ENCODE data around the gene DPP7. TPM values are rescaled to one million over a fixed set of nuclear protein-coding genes. Genes with fewer than 3 reads are reported as not detected.
"Not testable (repeated sequence)": the region's sequence is repeated elsewhere in the genome, so short reads cannot be mapped to it uniquely, and the experiment has no call there.

Gene DPP7
- total RNA-seq, 2 donors from 2014 or later = 20.1 to 30.6 TPM

- Histone ChIP-seq H3K4me3 (ENCODE audit: low read length) (no peak overlapping the region), H3K27me3 (ENCODE audit: control insufficient read depth, insufficient read depth, low read length, poor library complexity, severe bottlenecking) (no peaks in the 10 kb centered on the region), H3K27ac (ENCODE audit: low read depth, low read length) (no peak overlapping the region), H3K4me1 (ENCODE audit: control insufficient read depth, insufficient read depth, low read length) (peaks cover 3% of the 10 kb centered on the region), H3K36me3 (ENCODE audit: control insufficient read depth, insufficient read depth, low read length) (no peaks in the 10 kb centered on the region), H3K9me3 (ENCODE audit: control insufficient read depth, low read length) (no peaks in the 10 kb centered on the region), H3K9ac (ENCODE audit: extremely low read depth, low read length, poor library complexity, severe bottlenecking) (no peak overlapping the region)
- Mint-ChIP-seq H3K27me3 (ENCODE audit: insufficient read depth) (no peaks in the 10 kb centered on the region), H3K4me3 (no peak overlapping the region), H3K4me1 (peaks cover 11% of the 10 kb centered on the region), H3K9me3 (no peaks in the 10 kb centered on the region), H3K27ac (no peak overlapping the region), H3K36me3 (ENCODE audit: low read depth) (peaks cover 2% of the 10 kb centered on the region)
- WGBS, 2 experiments (ENCODE audit: insufficient coverage in 1 of 2, insufficient read length in 1 of 2) = 80 to 93% methylated on average over 3 to 12 of the region's 12 CpGs
- no peak for TF ChIP-seq CTCF (conservative IDR thresholded peaks at IDR 0.05)
- DNase-seq = no peak
These were observed 49.7 kb downstream of the DPP7 start for GRCh38 chr9:137064880-137065164.

- peak; percentile 91 for TF ChIP-seq CTCF (conservative IDR thresholded peaks at IDR 0.05)
- Histone ChIP-seq H3K9ac (ENCODE audit: extremely low read depth, low read length, poor library complexity, severe bottlenecking) (no peak overlapping the region), H3K9me3 (ENCODE audit: control insufficient read depth, low read length) (no peaks in the 10 kb centered on the region), H3K36me3 (ENCODE audit: control insufficient read depth, insufficient read depth, low read length) (no peaks in the 10 kb centered on the region), H3K4me3 (ENCODE audit: low read length) (no peak overlapping the region), H3K4me1 (ENCODE audit: control insufficient read depth, insufficient read depth, low read length) (peaks cover 3% of the 10 kb centered on the region), H3K27ac (ENCODE audit: low read depth, low read length) (no peak overlapping the region), H3K27me3 (ENCODE audit: control insufficient read depth, insufficient read depth, low read length, poor library complexity, severe bottlenecking) (no peaks in the 10 kb centered on the region)
- no peaks in the 10 kb centered on the region for H3K9me3 Mint-ChIP-seq
- peaks cover 11% of the 10 kb centered on the region for H3K4me1 Mint-ChIP-seq
- no peak overlapping the region for H3K27ac Mint-ChIP-seq
- H3K4me3 Mint-ChIP-seq = no peak overlapping the region
- no peaks in the 10 kb centered on the region for H3K27me3 Mint-ChIP-seq (ENCODE audit: insufficient read depth)
- WGBS, 2 experiments (ENCODE audit: insufficient coverage in 1 of 2, insufficient read length in 1 of 2) = 63 to 66% methylated on average over 28 to 55 of the region's 55 CpGs
- DNase-seq = peak; percentile 93
- peaks cover 2% of the 10 kb centered on the region for H3K36me3 Mint-ChIP-seq (ENCODE audit: low read depth)
These were observed 50.3 kb downstream of the DPP7 start for GRCh38 chr9:137064027-137064879.

GRCh38 chr9:137063311-137064026 is 51.1 kb downstream of the DPP7 start:
- TF ChIP-seq CTCF (conservative IDR thresholded peaks at IDR 0.05) = no peak
- Mint-ChIP-seq H3K27me3 (ENCODE audit: insufficient read depth) (no peaks in the 10 kb centered on the region), H3K27ac (no peak overlapping the region), H3K36me3 (ENCODE audit: low read depth) (peaks cover 2% of the 10 kb centered on the region), H3K9me3 (no peaks in the 10 kb centered on the region), H3K4me1 (peaks cover 7% of the 10 kb centered on the region), H3K4me3 (no peak overlapping the region)
- no peak overlapping the region for H3K4me3 ChIP-seq (ENCODE audit: low read length)
- no peaks in the 10 kb centered on the region for H3K36me3 ChIP-seq (ENCODE audit: control insufficient read depth, insufficient read depth, low read length)
- H3K9ac ChIP-seq (ENCODE audit: extremely low read depth, low read length, poor library complexity, severe bottlenecking) = no peak overlapping the region
- no peak for DNase-seq
- WGBS, 2 experiments (ENCODE audit: insufficient coverage in 1 of 2, insufficient read length in 1 of 2) = 90 to 92% methylated on average over 7 to 26 of the region's 26 CpGs
- no peak overlapping the region for H3K27ac ChIP-seq (ENCODE audit: low read depth, low read length)
- H3K4me1 ChIP-seq (ENCODE audit: control insufficient read depth, insufficient read depth, low read length) = no peaks in the 10 kb centered on the region
- no peaks in the 10 kb centered on the region for H3K27me3 ChIP-seq (ENCODE audit: control insufficient read depth, insufficient read depth, low read length, poor library complexity, severe bottlenecking)
- no peaks in the 10 kb centered on the region for H3K9me3 ChIP-seq (ENCODE audit: control insufficient read depth, low read length)

GRCh38 chr9:137062798-137063197 is 51.7 kb downstream of the DPP7 start:
- H3K4me1 Mint-ChIP-seq; H3K4me3 Mint-ChIP-seq; H3K9ac ChIP-seq (ENCODE audit: extremely low read depth, low read length, poor library complexity, severe bottlenecking); H3K4me3 ChIP-seq (ENCODE audit: low read length); H3K36me3 ChIP-seq (ENCODE audit: control insufficient read depth, insufficient read depth, low read length); H3K4me1 ChIP-seq (ENCODE audit: control insufficient read depth, insufficient read depth, low read length); H3K9me3 Mint-ChIP-seq; H3K27me3 Mint-ChIP-seq (ENCODE audit: insufficient read depth); H3K27me3 ChIP-seq (ENCODE audit: control insufficient read depth, insufficient read depth, low read length, poor library complexity, severe bottlenecking); H3K27ac Mint-ChIP-seq; H3K27ac ChIP-seq (ENCODE audit: low read depth, low read length); DNase-seq; H3K9me3 ChIP-seq (ENCODE audit: control insufficient read depth, low read length); H3K36me3 Mint-ChIP-seq (ENCODE audit: low read depth): not testable (repeated sequence)
- 90 to 97% methylated on average over 2 to 5 of the region's 9 CpGs for WGBS, 2 experiments (ENCODE audit: insufficient coverage in 1 of 2, insufficient read length in 1 of 2)
